ENCODE data around the gene CA11. TPM values are rescaled to one million over a fixed set of nuclear protein-coding genes. Genes with fewer than 3 reads are reported as not detected.

CA11 gene
- total and polyA plus RNA-seq, 2 donors from 2014 or later = 11.6 to 42.3 TPM

- no peaks in the 10 kb centered on the region for H3K27me3 ChIP-seq (ENCODE audit: control insufficient read depth, insufficient read depth, low read length)
- intact Hi-C loops (cut with DNase I) = no loop called here
- H3K36me3 ChIP-seq (ENCODE audit: control insufficient read depth in 2 of 3, insufficient read depth in 3 of 3, low read length in 3 of 3) = peaks cover 0 to 18% (median 11%) of the 10 kb centered on the region in 3 donors
- peaks cover 0 to 18% (median 9%) of the 10 kb centered on the region in 3 donors for H3K4me1 ChIP-seq (ENCODE audit: control insufficient read depth in 2 of 3, insufficient read depth in 2 of 3, low read depth in 1 of 3, low read length in 3 of 3)
- FAIRE-seq (no peak), DNase-seq (no peak)
- TF ChIP-seq, protein P1, sequence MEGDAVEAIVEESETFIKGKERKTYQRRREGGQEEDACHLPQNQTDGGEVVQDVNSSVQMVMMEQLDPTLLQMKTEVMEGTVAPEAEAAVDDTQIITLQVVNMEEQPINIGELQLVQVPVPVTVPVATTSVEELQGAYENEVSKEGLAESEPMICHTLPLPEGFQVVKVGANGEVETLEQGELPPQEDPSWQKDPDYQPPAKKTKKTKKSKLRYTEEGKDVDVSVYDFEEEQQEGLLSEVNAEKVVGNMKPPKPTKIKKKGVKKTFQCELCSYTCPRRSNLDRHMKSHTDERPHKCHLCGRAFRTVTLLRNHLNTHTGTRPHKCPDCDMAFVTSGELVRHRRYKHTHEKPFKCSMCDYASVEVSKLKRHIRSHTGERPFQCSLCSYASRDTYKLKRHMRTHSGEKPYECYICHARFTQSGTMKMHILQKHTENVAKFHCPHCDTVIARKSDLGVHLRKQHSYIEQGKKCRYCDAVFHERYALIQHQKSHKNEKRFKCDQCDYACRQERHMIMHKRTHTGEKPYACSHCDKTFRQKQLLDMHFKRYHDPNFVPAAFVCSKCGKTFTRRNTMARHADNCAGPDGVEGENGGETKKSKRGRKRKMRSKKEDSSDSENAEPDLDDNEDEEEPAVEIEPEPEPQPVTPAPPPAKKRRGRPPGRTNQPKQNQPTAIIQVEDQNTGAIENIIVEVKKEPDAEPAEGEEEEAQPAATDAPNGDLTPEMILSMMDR (IDR thresholded peaks at IDR 0.05; ENCODE audit: borderline replicate concordance, extremely low read depth, insufficient read depth) = no peak
- no peaks in the 10 kb centered on the region for H3K9me3 ChIP-seq (ENCODE audit: control insufficient read depth in 2 of 3, insufficient read depth in 1 of 3, low read length in 3 of 3)
- no peak overlapping the region for H3K27ac ChIP-seq (ENCODE audit: low read depth in 2 of 2, low read length in 2 of 2)
- H3K9ac ChIP-seq (ENCODE audit: low read length in 3 of 3) = no peak overlapping the region
- no peak overlapping the region for H3K4me3 ChIP-seq (ENCODE audit: low read length in 3 of 3)
Observed at GRCh38 chr19:48615231-48616040, 30.6 kb downstream of the CA11 start.

GRCh38 chr19:48614436-48615230, 31.4 kb downstream of the CA11 start, which contains the start of gene FAM83E:
FAM83E (minus strand) TSS chr19:48615076; CDS start chr19:48613372, 1,704 bp downstream.
- H3K4me3 ChIP-seq (ENCODE audit: low read length in 3 of 3) = no peak within 1 kb of the TSS

DNA sequence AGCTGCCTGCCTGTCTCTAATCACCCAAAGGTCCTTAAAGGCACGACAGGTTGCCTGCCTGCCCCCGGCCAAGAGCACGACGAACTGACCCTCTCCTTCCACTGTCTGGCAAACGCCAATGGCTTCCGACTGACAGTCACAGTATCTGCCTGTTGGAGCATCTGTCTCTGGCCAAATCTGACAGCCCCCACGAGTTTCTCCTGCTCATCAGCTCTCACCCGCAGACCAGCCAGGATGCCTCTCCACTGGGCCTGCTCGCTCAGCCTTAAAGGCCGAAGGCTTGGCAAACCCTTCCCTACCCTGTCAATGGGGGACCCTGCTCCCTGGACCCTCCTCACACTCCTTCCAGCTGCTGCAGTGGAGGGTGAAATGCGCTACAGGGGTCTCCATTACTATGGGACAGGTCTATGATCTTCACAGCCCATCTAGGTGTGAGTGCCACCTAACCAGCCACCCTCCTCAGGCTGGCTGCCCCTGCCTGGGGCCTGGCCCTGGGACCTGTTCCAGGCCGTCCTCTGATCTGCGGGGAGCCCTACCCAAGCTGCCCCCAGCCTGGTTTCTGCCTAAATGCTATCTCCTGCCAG, 32.0 kb downstream of the CA11 start:
- no peaks in the 10 kb centered on the region for H3K9me3 ChIP-seq (ENCODE audit: control insufficient read depth in 2 of 3, insufficient read depth in 1 of 3, low read length in 3 of 3)
- peaks cover 0 to 18% (median 11%) of the 10 kb centered on the region in 3 donors for H3K36me3 ChIP-seq (ENCODE audit: control insufficient read depth in 2 of 3, insufficient read depth in 3 of 3, low read length in 3 of 3)
- H3K4me1 ChIP-seq (ENCODE audit: control insufficient read depth in 2 of 3, insufficient read depth in 2 of 3, low read depth in 1 of 3, low read length in 3 of 3) = peaks cover 0 to 18% (median 9%) of the 10 kb centered on the region in 3 donors
- H3K27ac ChIP-seq (ENCODE audit: low read depth in 2 of 2, low read length in 2 of 2) = no peak overlapping the region
- DNase-seq (no peak), FAIRE-seq (no peak)
- intact Hi-C loops (cut with DNase I) = no loop called here
- TF ChIP-seq, protein P1 (IDR thresholded peaks at IDR 0.05; ENCODE audit: borderline replicate concordance, extremely low read depth, insufficient read depth) = no peak
- no peak overlapping the region for H3K9ac ChIP-seq (ENCODE audit: low read length in 3 of 3)
- no peak overlapping the region for H3K4me3 ChIP-seq (ENCODE audit: low read length in 3 of 3)
- no peaks in the 10 kb centered on the region for H3K27me3 ChIP-seq (ENCODE audit: control insufficient read depth, insufficient read depth, low read length)

More at GRCh38 chr19:48614436-48615230, 31.4 kb downstream of the CA11 start, which contains the start of gene FAM83E:
- Histone ChIP-seq H3K36me3 (ENCODE audit: control insufficient read depth in 2 of 3, insufficient read depth in 3 of 3, low read length in 3 of 3) (peaks cover 0 to 18% (median 11%) of the 10 kb centered on the region in 3 donors), H3K27me3 (ENCODE audit: control insufficient read depth, insufficient read depth, low read length) (no peaks in the 10 kb centered on the region), H3K4me1 (ENCODE audit: control insufficient read depth in 2 of 3, insufficient read depth in 2 of 3, low read depth in 1 of 3, low read length in 3 of 3) (peaks cover 0 to 18% (median 9%) of the 10 kb centered on the region in 3 donors), H3K27ac (ENCODE audit: low read depth in 2 of 2, low read length in 2 of 2) (no peak within 1 kb of the TSS), H3K9me3 (ENCODE audit: control insufficient read depth in 2 of 3, insufficient read depth in 1 of 3, low read length in 3 of 3) (no peaks in the 10 kb centered on the region), H3K9ac (ENCODE audit: low read length in 3 of 3) (no peak within 1 kb of the TSS)
- DNase-seq = peak in 2 of 5 donors; percentile 76 to 92
- intact Hi-C loops (cut with DNase I) = no loop called here
- TF ChIP-seq, protein P1 (IDR thresholded peaks at IDR 0.05; ENCODE audit: borderline replicate concordance, extremely low read depth, insufficient read depth) = no peak
- no peak for FAIRE-seq
